Activated CD8-positive, alpha-beta memory T cell treated with anti-CD3 and anti-CD28 coated beads, Interleukin-2, amount 50 U/mL, for 48 hours (primary cell): ENCODE data around the gene NLGN1.

Experiments
- DNase-seq: peaks from one replicate; pipeline ENCODE4 v3.0.0-alpha.2; 2020

The NLGN1 gene

DNA sequence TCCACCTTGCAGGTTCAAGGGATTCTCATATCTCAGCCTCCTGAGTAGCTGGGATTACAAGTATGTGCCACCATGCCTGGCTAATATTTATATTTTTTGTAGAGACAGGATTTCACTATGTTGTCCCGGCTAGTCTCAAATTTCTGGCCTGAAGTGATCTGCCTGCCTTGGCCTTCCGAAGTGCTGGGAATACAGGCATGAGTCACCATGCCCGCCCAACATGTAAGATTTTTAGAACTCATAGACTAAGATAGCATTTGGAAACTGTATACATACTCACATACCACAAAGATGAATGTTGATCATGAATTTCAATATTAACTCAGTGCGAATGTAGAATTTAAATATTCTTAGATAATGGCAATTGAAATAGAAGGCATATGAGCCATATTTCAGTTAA lies 718.9 kb downstream of the NLGN1 start:
- DNase-seq: no peak

DNA sequence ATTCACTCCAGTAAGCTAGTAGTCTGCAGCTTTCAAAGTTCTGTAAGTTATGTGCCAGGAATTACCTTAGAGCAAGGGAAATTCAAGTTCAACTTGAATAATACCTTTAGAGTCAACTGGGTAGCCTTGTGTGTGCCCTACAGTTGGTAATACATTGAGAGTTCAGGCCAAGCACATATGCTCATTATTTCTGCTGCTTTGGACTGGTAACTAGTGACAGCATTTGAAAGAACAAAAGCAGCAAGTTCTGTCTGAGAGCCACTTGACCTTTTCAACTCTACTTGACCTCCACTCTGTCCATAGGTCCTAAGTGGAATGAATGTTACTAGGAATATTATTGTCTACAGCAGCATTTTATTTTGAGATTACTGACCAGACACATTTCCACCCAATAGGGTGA lies 723.5 kb downstream of the NLGN1 start:
- DNase-seq: no peak

DNA sequence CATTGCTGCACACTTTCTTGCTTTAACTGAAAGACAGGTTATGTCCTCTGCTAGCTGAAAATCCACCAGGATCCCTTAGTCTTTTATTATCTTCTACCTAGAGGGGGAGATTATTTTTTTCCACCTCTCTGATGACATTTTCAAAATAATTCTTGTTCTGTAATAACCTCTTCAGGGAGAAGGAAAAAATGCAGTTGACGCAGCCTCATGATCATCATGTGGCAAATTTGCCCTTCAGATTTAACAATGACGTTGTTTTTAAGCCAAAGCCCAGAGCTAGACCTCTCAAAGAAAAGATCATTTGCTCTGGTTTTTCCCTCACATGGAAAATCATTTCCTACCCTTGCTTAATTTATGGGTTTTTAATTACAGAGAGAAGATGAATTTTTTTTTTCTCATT lies 724.9 kb downstream of the NLGN1 start:
- DNase-seq: no peak

DNA sequence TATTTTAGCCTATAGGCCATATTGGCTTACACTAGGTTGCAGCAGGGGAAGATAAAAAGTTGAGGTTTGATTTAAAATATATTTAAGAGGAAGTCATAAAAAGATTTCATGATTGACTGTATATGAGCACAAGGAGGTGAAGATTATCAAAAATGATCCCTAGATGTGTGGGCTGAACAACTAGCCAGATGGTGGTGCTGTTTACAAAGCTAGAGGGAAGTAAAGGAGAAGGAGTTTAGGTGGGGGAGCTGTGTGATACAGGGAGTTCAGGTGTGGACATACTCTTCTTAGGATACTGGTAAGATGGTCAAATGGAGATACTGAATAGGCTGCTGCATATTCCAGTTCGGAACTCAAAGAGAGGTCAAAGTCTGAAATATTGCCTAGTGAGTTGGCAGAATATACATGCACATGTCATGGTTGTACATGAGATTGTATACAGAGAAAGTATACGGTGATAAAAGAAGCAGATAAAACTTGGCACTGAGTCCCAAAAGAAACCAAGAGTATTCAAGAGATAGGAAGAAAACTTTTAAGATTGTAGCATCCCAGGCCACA lies 727.8 kb downstream of the NLGN1 start:
- no peak for DNase-seq

DNA sequence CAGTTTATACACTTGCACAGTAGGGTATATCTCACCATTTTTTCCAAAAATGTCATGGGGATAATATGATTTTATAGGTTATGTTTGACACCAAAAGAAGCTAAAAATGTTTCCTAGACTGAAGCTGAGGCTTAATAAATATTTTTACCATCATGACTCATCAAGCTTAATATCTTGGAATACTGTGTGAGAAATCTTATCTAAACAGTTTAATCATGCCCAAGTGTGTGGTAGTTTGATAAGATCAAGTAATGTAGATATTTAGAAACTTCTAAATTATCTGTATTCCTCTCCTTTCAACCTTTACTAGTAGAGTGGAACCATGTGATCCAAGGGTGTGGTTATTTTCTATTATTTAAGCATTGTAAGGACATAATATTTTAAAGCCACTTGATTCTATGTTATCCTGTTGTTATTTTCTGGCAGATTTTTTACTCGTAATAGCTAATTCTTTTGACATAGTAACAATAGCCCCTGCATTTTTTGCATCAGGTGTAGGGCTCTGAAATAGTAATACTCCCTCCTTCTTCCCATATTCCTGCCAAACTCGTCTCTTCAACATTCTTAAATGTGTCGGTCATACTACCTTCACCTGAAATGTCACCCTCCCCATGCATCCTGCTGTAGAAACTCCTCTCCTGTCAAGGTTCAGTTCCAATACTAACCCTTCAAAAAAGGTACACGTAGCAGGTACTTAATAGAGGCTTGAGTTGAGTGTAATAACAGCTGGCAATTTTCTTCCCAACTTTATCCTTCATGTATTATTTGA lies 729.6 kb downstream of the NLGN1 start:
- no peak for DNase-seq

DNA sequence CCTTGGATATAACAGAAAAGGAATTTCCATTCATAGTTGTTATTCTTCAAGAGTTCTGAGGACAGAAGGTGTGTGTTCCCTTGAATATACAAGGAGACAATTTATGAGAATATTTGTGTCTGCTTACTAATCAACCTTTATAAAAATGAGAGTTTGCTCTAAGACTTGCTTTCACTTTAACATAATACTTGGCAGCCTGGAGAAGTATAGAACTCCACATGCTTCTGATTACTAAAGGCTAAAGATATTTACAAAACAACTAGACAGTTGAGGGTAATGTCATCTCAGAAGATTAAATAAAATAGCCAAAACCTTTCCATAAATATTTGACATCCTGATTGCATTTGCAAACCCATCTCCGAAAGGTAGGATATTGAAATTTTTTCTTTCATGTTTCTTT lies 734.5 kb downstream of the NLGN1 start:
- DNase-seq: no peak

DNA sequence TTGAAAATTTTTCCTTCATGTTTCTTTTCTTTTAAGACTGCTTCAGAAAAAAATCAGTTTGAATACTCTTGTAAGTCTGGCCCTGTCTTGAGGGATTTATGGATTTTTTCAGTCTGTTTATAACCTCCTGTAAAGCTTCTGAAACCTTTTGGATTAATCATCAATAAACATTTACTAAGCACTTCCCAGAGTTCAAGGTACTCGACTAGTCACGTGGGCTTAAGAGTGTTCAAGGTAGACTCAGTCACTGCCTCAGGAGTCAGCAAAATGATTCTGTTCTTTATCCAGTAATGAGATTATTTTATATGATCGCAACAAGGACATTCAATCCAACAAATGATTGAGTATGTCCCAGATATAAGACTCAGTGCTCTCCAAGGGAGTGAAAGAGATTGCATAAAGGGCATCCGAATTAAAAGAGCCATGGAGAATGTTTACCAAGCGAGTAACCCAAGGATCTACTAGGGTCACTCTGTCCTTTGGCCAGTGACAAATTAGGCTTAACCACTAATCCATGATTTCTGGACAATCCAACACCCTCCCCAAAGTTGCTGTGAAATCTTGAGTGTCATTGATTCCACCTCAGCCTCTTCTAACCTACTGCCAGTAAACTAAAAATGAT lies 735.0 kb downstream of the NLGN1 start:
- DNase-seq: no peak

DNA sequence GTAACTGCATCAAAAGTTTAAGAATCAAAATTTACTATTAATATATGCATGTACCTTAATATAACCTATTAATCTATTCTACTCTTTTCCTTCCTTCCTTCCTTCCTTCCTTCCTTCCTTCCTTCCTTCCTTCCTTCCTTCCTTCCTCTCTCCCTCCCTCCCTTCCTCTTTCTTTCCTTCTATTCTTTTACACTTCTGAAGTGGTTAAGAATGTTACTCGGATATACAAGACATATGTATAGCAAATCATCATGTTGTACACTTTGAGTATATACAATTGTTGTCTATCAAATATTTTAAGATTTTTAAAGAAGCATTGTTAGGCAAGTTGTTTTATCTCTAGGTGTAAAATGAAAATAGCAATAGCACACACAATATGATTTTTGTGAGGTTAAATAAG lies 748.5 kb downstream of the NLGN1 start:
- no peak for DNase-seq

DNA sequence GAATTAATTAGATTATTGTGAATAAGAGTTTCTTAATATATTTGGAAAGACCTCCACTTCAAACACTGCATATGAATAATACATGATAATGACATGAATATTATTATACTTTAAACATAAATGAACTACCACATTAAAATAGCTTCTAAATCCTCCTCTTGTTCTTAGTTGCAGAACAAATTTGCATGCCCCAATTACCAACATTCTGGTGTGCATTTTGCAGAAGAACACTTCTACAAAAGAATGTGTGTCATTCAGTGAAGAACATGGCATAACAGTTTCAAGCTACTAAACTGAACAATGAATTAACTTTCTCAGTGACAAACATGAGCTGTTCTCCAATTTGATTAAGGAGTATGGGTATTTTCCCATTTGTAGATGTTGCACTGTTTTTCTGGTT lies 750.3 kb downstream of the NLGN1 start:
- no peak for DNase-seq

DNA sequence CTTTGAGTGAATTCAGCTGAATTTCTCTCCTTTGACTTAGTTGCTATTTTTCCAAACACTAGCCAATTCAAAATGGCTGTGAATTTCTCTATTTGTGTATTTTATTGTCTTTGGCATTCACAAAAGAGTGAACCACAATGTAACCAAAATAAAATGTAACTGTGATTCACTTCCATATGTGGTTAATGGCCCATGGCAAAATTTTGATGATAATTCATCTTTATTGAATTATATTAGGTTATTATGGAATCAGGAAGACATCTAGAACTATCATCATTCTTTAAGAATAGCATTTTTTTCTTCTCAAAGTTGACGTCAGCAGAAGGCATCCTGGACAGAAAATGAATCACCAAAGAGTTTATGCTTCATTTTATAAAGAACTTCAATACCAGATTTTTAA lies 756.3 kb downstream of the NLGN1 start:
- DNase-seq: no peak

DNA sequence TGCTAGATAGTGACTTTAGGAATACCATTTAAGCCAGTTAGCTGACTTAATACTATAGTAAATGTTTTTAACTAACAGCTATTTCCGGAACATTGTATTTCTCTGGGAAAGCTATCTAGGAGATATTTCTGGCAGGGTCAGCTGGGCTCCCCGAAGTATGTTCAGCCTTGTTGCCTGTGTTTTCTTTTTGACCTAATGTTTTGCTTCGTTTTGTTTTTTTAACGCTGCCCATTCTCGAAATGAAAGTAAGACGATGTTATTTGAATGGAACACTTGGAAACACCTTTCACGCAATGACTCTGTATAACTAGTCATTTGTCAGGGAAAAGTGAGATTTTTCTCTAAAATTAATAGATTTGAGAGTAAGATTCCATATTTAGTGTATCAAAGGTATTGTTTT lies 758.7 kb downstream of the NLGN1 start:
- no peak for DNase-seq

DNA sequence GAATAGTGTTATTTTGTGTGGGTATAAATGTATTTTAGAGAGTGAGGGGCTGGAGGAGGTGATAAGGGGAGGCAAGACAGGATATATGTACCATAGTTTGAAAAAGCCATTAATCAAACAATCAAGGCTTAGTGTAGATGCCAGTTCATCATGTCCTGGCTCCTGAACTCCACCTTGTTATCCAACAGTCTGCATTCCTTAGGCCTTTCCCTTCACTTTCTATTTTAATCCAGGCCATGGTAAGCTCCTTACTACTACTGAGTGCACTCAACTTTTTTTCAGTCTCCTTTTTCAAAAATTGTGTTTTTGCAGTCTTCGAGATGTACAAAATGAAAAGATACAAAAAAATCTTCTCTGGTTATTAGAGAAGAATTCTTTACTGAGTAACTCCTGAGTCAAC lies 761.1 kb downstream of the NLGN1 start:
- DNase-seq: no peak

DNA sequence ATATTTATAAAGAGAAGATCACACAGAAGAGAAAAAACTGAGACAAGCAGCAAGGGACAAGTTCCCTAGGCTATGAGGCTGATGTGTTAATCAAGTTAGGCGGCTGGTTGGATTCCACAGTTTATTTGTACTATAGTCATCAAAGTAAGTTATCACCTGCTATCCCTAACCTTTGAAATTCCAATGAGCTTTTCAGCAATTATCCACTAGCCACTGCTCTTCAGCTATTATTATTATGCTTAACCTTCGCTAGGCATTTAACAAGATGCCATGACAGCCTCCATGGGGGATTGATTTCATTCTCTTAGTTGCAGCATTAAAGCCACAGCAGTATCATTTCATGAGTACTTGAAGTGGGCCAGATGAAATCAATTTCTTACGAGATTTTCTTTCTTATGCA lies 762.1 kb downstream of the NLGN1 start:
- no peak for DNase-seq

DNA sequence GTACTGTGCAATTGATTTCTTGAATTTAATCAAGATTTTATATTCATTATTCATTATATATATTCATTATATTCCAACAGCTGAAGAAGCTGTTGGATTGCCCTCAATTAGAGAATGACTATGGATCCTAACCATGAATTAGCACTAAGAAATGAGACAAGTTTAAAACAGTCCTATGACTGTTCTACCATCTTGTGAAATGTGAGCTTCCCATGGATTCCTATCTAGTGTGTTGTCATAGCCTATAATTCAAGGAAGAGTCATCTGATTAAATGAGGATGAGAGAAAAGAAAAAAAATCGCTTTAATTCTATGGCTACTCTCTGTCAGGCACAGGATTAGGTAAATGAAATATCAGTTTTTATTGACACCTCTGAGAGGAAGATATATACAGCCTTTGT lies 765.0 kb downstream of the NLGN1 start:
- no peak for DNase-seq

DNA sequence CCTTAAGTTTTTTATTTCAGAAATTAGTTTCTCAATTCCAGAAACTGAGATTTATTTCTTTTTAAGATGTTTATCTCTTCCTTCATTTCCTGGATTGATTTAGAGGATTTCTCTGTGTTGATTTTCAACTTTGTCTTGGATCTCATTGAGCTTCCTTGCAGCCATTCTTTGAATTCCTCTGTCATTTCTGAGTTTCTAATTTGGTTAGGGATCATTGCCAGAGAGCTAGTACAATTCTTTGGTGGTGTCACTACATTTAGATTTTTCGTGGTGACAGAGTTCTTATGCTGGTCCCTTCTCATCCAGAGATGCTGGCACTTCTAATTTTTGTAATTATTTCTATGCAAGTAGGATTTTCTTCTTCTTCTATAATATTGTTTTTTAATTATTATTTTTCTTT lies 770.5 kb downstream of the NLGN1 start:
- DNase-seq: no peak

DNA sequence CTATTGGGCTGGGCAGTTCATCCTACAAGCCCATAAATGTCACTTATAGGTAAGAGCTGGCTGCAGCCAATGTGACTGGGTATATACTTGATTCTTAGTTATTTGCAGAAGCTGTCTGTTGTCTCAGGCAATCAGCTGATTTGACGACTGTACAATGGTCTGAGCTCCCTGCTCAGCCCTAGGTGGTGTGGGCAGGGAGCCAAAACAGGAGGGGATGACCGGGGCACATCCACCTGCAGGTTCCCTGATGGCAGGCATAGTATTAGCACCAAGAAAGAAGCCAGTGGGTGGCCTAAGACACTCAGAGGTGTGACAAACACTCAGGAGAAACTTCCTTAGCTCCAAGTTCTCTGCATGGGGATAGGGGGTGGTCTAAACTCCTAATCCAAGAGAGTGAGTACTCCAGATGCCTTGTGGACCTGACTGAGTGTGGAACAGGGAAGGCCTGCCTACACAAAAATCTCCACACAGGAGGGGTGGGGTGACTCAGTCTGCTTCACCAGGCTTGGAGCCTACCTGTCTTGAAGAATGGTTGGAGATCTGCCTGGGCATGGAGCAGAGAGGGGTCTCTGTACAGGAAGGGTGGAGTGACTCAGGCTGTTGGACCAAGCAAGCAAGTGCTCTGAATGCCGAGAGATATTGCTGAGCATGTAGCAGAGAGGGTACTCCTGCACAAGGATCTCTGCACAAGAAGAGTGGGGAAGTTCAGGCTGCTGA lies 771.2 kb downstream of the NLGN1 start:
- no peak for DNase-seq

DNA sequence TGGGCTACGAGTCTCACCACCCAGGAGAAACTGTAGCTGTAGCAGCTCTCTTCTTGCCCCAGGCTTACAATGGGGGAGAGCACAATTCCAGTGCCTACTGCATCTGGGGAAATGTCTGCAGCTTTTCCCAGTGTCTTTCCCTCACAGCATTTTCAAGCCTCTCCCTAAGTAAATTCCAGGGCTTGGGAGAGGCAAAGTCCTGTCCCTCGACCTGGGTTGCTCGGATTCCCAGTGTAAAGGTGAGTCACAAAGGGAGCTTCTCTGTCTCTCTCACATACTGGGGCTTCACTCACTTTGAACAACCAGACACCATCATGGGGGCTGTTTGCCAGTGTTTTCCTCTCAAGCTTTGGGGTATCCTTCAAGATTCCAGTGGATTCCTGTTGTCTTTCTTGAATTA lies 772.2 kb downstream of the NLGN1 start:
- DNase-seq: no peak

DNA sequence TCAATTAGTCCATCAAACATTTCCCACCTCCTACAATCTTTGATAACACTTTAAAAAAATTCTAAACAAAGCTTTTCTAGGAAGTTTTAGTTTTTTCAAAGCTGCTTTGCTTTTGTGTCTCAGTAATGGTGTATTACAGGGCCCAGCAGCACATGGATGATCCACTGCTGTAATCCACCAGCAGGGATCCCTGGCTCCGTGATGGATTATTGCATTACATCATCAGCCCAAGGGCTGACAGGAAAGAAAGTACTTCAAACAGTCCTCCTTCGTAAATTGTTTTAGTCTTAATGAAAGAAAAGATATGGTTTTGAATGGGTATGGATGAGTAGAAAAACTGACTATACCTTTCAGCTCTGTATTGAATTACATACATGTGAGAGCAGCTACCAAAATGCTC lies 772.7 kb downstream of the NLGN1 start:
- no peak for DNase-seq

DNA sequence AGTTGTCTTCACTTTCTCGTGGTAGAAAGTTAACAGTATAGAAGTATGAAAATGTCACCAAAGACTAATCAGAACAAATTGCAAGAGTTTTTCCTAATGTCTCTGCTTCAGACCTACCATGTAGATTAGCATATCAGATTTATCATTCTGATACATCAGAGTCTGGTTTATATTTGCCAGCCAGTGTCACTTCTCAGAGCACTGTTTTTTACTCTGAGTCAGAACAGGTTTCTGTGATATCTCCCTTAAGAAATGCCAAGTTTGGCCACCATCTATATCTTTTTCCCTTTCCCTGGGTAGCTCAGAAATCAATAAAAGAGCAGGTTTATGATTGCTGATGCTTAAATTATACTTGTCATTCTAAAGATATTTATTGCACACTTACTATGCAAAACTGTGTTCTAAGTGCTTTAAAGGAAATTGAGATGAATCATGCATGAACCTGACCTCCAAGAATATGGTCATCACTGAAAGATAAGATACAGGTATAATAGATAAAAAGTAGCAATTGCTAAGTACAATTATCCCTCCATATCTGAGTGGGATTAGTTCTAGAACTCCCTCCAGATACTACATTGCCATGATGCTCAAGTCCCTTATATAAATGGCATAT lies 788.9 kb downstream of the NLGN1 start:
- DNase-seq: no peak

DNA sequence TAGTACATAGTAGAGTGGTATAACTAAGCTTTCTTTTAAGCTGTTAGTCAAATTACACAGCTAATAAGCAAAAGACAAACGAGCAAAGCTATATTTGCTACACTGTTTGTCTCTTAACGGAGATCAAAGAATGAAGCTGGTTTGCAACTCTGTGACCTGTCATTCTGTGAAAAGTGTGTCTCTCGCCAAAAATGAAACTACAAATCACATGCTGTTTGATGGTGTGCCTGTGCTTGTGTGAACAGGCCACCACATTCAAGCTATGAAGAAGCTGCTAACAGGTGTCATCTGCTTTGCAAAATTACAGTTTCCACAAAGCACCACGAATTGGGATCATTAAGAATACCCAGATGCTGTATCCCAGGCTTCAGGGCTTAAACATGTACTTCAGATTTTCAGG lies 793.8 kb downstream of the NLGN1 start:
- no peak for DNase-seq

DNA sequence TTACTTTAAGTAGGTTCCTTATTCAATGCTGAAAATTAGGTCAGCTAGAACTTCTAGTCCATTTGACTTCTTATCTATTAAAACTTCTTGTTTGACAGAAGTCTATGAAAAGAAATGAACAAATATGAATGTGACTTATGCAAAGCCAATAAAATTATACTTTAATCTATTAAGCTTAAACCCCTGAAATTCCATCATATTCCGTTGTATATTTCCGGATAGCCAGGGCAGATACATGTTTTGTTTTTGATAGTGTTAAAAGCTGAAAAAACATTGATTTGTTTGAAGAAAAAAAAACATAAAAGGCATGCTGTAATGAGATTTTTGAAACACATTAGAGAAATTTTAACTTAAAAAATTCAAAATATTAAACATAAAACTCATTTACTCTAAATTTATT lies 794.4 kb downstream of the NLGN1 start:
- DNase-seq: no peak

DNA sequence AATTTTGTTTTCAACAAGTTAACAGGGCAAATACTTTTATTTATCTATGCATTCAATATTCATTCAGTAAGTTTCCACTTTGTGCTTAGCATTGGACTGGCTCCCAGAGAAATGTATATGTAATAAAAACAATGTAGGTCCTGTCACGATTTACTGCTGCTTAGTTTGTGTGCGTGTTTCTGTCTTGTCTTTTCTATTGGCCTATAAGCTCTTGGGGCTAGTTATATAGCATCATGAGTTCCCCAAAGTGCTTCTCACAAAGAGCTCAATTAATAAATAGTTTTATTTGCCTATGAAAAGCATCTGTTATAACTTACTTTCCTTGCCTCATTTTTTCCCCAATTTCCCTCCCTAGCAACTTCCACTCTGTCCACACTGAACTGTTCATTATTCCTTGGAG lies 794.9 kb downstream of the NLGN1 start:
- no peak for DNase-seq

DNA sequence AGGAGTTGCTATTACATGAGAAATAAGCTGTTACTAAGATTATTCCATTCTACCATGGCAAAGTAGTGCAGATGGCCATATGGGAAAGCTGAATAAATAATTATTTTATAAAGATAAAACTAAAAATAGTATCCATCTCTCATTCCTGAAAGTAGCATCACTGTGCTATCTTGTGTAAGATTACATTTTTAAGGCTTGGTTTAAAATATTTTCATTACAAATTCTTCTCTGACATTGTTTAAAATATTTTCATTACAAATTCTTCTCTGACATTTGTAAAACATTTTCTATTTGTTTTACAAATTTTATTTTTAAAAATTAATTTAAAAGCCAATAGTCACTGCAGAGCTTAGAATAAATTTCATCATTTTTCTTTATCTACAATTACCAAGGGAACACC lies 796.1 kb downstream of the NLGN1 start:
- no peak for DNase-seq

DNA sequence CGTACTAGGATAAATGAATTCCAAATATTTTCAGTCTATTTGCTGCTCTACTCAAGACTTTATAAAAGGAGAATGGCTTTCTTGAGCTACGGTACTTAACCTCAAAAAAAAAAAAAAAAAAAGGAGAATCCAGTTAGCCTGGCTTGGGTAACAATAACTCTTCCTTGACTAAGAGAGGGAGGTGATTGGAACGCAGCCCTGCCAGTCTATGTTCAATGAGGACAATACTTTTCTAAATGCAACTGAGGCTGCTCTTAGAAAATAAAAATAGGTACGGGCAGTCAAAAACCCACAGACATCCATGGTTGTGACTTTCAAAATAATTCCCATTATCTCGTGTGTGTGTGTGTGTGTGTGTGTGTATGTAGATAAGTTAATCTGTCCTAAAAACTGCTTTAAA lies 799.9 kb downstream of the NLGN1 start:
- no peak for DNase-seq
